Hippocampal formation (tissue), 2 donors: ENCODE results near the gene GPX2.
"Not testable (repeated sequence)": the region's sequence is repeated elsewhere in the genome, so short reads cannot be mapped to it uniquely, and the experiment has no call there.

ENCODE experiments used
- DNase-seq, 2 donors: peaks; one replicate each; lab custom pipeline; 2025; lab: John Stamatoyannopoulos, UW

The GPX2 gene

DNA sequence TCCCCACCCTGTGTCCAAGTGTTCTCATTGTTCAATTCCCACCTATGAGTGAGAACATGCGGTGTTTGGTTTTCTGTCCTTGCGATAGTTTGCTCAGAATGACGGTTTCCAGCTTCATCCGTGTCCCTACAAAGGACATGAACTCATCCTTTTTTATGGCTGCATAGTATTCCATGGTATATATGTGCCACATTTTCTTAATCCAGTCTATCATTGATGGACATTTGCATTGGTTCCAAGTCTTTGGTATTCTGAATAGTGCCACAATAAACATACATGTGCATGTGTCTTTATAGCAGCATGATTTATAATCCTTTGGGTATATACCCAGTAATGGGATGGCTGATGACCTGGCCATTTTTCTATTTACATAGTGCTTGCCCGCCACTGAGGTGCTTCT is 29.1 kb downstream of the GPX2 start:
- not testable (repeated sequence) for DNase-seq

DNA sequence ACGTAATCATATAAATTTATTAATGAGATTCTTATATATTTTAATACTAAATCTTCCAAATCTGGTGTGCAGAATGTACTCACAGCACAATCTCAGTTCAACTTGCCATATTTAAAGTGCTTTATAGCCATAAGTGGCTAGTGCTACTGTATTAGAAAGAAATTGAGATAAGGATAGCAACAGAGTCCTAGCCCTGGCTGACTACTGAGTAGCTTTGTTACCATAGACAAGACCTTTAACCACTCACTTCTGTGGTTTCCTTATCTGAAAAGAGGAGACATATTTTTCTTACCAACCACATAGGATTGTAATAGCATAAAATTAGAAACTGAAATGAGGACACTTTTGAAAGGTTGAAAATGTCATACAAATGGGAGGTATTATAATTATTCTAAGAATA is 30.3 kb downstream of the GPX2 start:
- DNase-seq: no peak

DNA sequence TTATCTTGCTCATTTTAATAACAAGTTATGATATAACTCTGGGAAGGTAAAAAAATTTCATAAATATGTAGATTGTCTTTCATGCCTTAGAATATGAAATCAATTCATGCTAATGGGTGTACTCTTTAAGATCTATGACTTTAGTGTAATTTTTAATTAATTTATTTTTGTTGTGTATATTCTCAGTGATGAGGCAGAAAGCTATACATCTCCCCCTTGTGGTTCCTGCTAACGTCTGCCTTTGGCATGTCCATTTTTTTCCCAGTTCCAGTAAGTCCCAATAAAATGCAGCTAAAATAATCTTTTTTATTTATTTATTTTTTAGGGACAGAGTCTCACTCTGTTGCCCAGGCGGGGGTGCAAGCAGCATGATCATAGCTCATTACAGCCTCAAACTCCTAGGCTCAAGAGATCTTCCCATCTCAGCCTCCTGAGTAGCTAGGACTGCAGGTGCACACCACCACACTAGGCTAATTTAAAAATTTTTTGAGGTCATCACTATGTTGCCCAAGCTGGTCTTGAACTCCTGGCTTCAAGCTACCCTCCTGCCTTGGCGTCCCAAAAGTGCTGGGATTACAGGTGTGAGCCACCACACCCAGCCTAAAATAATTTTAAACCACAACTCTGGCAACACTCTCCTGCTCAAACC is 31.6 kb downstream of the GPX2 start:
- DNase-seq: no peak

DNA sequence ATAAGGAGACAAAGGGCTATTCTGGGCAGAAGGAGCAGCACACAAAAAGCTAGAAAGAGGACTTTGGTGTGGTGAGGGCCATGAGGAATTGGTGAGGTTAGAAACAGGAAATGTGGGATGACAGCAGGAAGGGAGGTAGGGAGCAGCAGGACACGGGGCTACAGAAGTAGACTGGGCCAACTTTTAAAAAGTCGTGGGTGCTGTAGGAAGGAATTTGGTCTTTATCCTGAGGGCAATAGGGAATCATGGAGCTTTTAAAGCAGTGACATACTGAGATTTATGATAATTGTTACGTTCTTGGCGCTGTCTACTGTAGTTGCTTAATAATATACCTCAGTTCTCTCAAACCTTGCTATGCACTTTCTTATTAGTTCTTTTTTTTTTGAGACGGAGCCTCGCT is 36.5 kb downstream of the GPX2 start:
- DNase-seq: no peak

DNA sequence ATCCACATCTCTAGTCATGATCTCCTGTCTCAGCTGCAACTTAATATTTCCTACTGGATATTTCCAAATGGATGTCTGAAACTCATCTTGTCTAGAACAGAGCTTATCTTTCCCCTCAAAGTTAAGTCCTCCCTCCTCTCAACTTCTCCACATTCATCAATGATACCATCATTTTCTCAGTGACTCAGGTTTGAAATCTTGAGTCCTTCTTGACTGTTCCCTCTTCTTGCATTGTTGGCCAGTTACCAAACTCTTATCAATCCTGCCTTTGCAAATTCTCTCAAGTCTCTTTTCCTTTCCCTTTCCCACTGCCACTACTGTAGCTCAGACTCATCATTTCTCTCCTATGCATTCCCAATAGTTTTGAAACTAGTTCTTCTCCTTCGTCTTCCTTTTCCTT is 42.6 kb downstream of the GPX2 start:
- no peak for DNase-seq

DNA sequence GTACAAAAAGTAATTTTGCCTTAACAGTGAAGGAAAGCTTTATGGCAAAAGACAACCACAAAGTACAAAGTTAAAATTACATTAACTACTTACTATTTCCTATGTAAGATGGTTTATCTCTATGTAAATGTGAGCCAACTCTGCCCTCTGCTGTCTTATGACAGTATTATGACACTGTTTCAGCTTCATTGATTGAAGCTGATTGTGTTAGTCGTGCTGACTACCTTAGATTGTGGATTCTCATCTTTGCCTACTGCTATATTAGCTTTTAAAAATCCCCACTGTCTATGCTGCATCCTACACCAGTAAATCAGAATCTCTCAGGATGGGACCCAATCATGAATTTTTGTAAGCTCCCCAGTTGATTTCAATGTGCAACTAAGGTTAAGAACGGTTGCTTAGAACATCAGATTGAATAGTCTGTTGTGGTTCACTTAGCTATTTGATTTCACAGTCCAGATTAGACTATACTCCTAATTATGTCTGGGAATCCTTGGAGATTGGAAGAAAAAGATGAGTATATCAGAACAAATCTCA is 50.6 kb downstream of the GPX2 start:
- peak in 1 of 2 donors; percentile 63 for DNase-seq

DNA sequence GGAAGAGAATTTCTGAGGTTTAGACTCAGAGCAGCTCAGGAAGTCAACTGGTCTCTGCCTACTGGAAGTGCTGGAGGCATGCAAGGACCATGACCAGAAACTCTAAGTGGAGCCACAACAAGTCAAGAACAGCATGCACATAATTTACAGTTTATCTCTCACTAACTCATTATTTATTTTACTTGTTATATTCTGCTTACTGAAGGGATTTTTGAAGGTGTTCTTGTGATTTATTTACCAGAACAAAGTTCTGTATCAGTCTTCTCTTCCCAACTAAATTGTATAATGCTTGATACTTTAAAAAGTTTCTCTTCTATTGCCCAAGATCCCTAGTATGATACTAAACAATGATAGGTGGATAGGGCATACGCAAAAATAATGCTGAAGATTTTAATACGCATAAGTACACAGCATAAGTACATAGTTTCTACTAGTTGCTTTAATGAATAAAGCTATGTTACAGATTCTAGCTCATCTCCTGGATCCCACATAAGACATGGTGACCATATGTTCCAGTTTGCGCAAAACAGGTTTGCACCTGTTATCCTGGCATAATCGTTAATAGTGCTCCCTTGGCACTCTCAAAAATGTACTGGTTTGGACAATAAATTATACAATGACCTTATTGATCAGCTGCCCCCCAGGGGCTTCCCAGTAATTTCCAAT is 51.2 kb downstream of the GPX2 start:
- no peak for DNase-seq

DNA sequence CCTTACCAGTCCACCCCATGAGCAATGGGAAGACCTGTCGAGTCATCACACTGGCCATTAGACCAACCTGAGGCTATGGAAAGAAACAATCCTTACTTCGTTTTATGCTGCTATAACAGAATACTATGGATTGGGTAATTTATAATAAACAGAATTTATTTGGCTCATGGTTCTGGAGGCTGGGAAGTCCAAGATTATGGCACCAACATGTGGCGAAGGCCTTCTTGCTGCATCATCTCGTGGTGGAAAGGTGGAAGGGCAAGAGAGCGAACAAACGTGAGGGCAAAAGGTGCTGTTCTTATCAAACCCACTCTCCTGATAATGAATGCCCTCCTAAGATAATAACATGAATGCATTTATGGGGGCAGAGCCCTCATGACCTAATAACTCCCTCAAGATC is 53.2 kb downstream of the GPX2 start:
- no peak for DNase-seq
